ENCODE measurements around the gene IL36RN.
"Not testable (repeated sequence)": the region's sequence is repeated elsewhere in the genome, so short reads cannot be mapped to it uniquely, and the experiment has no call there.

The IL36RN gene

GRCh38 chr2:113072584-113072983 is 13.6 kb downstream of the IL36RN start:
- in situ Hi-C loops (cut with MboI; ENCODE audit: low sequenced_read_pairs), result no loop called here

DNA sequence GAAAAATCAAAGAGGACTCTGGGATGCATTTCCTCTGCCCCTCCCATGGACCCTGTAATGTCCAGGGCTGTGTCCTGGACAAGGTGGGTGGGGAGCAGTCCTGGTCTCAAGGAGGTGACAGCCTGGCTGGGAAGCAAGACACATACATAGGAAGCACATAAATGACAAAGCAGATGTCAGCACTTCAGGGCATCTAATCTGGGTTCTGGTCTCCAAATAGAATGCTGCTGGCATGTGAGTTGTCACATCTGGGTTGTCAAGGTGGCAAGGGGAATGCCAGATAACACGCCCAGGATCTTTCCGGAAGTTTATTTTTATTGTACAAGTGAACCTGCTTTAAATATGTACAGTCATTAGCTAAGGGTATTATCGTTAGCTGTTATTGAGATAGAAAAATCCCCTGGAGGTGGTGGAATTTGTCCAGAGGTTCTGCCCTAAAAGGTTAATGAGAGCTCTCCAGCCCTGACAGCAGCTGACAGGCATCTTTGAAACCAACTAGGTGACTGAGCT is 14.4 kb downstream of the IL36RN start:
- in situ Hi-C loops (cut with MboI; ENCODE audit: low sequenced_read_pairs), result no loop called here

DNA sequence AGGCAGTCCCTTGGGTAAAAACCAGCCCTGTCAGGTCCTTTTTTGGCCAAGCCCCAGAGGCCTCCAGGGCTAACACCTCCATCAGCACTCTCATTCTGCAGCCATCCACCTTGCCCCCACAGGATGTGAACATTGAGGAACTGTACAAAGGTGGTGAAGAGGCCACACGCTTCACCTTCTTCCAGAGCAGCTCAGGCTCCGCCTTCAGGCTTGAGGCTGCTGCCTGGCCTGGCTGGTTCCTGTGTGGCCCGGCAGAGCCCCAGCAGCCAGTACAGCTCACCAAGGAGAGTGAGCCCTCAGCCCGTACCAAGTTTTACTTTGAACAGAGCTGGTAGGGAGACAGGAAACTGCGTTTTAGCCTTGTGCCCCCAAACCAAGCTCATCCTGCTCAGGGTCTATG is 16.0 kb downstream of the IL36RN start:
- in situ Hi-C loops (cut with MboI; ENCODE audit: low sequenced_read_pairs), result no loop called here

GRCh38 chr2:113075600-113075999 is 16.6 kb downstream of the IL36RN start:
- in situ Hi-C loops (cut with MboI; ENCODE audit: low sequenced_read_pairs), result no loop called here

DNA sequence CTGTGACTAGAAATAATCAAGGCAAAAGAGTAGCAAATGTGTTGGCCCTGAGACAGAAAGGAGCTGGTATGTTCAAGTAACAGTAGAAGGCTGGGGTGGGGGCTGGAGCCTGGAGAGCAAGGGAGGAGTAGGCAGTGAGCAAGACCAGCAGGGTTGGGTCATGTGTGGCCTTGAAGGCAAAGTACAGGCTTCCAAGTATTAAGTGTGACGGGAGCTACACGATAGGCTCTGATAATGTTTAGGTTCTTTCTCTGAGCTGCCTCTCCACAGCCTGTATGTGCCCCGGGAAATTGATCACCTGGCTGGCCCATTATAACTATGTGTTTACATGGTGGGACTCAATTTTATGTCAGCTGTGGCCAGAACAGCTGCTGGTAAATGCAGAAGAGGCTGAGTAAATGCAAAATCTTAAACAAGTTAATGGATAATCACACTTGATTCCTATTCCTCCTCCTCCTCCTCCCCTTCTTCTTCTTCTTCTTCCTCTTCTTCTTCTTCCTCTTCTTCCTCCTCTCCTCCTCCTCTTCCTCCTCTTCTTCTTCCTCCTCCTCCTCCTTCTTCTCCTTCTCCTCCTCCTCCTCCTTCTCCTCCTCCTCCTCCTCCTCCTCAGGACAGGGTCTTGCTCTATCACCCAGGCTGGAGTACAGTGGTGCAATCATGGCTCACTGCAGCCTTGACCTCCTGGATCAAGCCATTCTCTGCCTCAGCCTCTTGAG is 18.1 kb downstream of the IL36RN start:
- in situ Hi-C loops (cut with MboI; ENCODE audit: low sequenced_read_pairs), result no loop called here

DNA sequence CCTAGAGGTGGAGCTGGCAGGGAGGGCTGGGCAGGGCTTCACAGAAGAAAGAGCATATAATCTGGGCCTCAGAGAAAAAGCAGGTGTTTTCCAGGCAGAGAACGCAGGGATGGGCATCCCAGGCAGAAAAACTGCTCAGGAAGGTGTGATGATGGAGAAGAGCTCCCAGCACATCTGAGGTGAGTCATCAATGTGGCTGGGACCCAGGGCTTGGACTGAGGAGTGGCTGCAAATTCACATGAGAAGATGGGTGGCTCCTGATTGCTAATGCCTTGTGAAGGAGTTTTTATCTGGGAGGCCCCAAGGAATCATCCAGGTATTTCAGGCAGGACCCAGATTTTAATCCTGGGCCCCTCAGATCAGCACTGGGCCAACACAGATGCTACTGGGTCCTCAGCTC is 18.9 kb downstream of the IL36RN start:
- in situ Hi-C loops (cut with MboI; ENCODE audit: low sequenced_read_pairs), result no loop called here

DNA sequence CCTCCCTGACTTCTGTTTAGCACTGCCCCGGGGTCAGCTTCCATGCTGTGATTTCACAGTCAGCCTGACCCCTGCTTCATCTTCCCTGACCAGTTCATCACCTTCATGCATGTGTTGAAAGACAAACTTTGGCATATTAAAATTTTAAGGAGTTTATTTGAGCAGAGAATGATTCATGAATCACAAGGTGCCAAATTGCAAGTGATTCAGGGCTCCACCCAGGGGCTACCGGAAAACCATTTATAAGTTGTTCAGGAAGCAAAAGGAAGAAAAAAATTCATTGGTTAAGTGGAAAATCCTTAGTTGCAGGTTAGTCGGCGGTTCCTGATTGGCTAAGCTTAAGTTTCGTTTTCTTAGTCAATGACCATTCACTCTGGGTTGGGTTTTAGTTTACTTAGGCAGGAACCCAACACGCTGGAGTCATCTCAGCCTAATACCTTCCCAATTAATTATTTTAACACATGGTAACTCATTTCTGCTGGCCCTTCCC is 19.4 kb downstream of the IL36RN start:
- in situ Hi-C loops (cut with MboI; ENCODE audit: low sequenced_read_pairs), result no loop called here

DNA sequence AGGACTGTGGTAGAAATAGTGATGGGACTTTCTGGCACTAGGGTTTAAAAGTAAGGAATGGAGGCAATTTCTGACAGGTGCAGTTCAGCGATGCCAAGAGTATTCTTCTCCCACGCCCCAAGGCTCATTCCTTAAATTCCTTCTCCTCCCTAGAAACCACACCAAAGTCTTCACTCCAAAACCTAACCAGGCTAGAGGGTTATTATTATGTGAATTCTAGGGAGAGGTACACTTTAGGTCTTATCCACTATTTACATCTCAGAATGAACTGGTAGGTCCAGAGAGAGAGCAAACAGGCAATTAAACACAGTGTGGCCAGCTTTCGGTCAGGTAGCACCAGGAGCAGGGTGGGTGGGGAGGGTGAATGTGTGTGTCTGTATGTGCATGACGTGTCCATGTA is 20.1 kb downstream of the IL36RN start:
- in situ Hi-C loops (cut with MboI; ENCODE audit: low sequenced_read_pairs), result no loop called here

DNA sequence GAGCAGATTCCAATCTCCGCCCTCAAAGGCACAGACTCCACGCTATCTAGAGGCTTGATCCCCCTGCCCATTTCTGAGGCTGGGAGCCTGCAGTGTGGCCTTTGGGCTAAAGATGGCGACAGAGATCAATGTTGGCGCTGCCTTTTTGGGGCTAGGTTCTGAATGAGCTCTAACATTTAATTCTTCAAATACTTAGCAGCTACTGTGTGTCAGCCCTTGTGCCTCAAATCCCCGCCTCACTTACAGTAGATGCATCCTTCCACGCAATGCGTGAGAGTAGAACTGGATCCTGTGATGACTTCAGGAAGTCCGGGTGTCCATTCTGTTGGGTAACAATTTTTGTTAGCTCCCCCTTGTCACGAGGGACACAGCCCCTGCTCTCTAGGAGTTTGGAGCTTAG is 21.1 kb downstream of the IL36RN start:
- in situ Hi-C loops (cut with MboI; ENCODE audit: low sequenced_read_pairs), result no loop called here

DNA sequence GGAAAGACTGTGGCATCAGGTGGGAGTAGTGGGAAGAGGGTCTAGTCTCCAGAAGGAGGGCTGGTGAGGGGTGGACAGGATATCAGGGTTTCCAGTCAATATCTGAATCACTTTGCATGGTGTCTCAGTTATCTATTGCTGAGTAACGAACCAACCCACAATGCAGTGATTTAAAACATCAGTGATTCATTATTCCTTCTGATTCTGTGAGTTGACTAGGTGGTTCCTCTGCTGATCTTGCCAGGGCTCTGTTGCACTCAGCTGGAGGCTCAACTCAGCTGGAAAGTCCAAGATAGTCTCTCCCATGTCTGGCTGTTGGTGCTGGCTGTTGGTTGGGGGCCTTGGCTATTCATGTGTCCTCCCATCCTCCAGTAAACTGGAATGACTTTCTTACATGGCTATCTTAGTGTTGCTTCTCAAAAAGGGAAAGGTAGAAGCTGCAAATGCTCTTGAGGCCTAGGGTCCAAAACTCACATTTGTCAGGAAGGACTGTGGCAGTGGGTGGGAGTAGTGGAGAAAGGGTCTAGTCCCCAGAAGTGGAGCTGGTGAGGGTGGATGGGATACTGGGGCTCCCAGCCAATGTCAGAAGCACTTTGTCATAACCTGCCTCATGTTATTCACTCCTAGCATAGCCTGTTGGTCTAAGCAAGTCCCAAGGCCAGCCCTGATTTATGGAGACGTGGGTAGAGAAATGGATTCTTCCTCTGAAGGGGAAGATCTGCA is 22.7 kb downstream of the IL36RN start:
- in situ Hi-C loops (cut with MboI; ENCODE audit: low sequenced_read_pairs), result no loop called here

DNA sequence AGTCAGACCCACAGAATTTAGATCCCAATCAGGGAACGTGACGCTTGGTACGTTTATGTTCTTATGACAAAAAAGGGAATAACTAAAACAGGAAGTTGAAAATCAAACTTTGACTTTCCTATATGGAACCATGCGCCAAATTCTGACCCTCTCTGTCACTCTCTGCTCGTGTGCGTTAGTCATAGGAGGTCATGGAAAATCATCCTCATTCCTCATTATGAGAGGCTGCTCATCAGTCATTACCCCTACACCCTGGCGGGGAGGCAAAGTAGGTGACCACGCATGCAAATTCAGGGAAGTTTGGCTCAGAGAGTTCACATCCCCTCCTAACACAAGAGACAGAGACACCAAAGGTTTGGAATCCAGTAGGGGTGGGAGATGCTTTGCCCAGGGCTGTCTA is 24.3 kb downstream of the IL36RN start:
- in situ Hi-C loops (cut with MboI; ENCODE audit: low sequenced_read_pairs), result no loop called here

DNA sequence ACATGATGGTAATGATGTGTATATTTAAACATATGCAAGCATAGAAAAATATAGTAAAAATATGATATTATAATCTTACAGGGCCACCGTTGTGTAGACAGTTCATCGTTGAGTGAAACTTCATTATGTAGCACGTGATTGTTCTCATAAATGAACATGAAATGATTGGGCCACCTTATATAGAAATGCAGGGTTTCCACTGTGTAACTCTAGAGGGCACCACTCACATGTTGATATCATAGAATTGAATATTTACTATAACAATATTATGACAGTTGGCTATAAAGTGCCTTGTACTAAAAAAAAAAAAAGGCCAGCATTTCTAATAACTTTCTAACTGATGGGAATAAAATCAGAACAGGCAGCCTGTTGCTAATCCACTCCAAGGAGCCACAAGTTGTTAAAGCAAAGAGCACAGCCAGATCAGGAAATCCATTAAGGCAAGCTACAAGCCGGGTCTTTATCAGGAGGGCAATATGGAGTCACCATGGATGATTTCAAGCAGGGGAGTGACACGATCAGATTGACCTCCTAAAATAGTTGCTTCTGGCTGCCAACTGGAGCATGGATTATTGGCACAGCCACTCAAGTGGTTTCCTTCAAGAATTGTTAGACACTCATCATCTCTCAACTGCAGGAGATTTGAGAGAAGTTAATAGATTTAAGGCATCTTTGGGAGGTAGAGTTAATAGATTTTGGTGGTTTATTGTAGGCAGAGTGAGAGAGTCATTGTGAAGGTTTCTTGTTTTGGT is 25.4 kb downstream of the IL36RN start:
- in situ Hi-C loops (cut with MboI; ENCODE audit: low sequenced_read_pairs), result no loop called here

GRCh38 chr2:113085542-113085941 is 26.5 kb downstream of the IL36RN start:
- in situ Hi-C loops (cut with MboI; ENCODE audit: low sequenced_read_pairs), result no loop called here

DNA sequence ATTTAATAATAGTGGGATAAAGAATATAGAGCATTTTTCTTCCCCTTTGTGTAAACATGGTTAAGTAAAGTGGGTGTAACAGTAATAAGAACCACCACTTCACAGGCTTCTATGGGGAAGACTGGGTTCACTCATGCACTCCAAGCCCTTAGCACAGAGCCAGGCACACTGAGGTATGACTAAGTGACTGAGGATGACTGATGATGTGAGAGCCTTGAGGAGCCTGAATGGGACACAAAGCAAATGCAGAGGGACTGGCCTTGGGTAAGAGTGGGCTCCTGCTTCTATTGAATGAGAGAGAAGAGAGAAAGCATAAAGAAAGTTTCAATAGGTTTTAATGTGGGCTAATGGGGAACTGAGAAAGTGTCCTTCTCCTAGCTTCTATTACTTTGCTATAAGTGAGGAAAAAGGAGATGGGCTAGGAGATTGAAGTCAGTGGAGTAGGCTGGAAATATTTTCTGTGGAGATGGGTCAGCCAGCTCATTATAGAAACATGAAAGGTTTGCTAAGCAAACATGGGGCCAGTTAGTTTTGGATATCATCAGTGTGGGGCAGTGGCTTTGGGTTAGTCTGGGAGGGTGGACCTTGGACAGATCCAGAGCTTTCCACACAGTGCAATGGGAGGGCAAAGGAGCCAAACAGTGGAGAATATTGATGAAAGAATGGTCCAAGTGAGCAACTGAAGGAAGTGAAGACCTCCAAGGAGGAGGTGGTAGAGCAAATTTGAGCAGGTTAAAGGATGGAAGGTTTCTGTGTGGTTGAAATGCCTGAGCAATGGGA is 29.4 kb downstream of the IL36RN start:
- in situ Hi-C loops (cut with MboI; ENCODE audit: low sequenced_read_pairs), result no loop called here

DNA sequence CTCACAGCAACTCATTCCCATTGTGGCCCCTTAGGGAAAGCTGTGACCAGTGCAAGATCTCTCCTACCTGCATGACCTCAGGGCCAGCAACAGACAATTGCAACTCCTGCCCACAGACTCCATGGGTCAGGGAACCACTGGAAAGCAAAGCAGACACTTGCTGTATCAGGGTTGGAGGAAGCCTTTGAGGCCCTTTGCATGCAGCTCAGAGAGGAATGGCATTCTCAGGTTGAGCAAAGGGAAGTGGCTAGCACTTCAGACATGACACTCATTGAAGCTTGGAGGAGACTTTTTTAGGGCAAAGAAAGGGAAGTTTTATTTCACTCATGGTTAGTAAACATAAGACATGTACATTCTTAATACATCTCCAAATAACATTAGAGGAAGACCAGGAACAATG is 30.9 kb downstream of the IL36RN start:
- in situ Hi-C loops (cut with MboI; ENCODE audit: low sequenced_read_pairs), result no loop called here

DNA sequence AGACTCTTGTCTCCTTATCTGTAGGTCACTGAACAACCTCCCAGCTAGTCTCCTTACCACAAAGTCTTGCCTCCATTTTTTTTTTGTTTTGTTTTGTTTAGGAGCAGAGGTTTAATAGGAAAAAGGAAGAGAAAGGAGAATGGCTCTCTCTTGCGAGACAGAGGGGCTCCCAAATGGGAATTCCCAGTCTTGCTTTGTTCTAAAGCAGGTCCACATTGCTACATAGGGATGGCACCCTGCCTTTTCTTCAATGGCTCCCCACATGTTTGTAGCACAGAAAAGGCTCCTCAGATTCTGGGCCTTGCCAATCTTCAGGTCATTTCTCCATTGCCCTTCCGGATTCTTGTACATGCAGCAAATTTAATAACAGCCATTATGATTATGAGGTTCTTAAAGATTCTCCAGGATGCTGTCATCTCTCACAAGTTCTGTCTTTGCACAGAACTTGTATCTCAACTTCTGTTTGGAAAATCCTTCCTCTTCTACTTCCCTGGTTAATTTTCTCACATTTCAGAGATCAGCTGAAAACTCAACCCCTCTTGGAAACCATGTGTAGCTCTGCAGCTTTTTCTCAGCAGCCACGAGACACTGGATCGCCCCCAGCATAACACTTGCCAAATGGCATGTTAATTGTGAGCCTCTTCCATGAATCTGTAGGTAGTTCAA is 32.4 kb downstream of the IL36RN start:
- in situ Hi-C loops (cut with MboI; ENCODE audit: low sequenced_read_pairs), result no loop called here

DNA sequence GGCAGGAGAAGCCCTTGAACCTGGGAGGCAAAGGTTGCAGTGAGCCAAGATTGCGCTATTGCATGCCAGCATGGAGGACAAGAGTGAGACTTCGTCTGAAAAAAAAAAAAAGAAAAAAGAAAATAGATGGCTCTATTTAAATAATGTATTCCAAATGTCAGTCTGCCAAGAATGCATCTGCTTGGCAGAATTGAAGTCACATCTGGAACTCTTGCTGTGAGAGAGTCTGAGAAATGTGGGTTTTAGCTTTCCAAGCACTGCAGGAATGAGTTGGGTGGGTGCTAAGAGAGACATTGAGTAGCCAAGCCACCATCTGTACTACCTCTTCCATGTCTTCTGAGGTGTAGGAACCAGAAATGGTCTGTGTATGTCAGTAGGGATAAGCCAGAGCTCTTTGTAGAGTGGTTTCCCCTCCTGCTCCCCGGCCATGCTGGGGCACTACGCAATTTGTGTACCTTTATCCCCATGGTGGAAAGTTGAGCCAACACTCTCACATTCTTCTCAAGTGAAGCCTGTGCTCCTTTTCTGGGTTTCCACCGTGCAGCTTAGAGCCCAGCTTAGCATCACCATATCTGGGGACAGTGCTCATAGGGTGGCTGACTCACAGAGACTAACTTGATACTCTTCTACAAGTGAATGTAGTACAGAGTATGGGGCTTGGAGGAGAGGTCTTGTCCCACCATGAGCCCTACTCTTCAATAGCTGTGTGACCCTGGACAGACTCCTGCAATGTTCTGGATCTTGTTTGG is 34.0 kb downstream of the IL36RN start:
- in situ Hi-C loops (cut with MboI; ENCODE audit: low sequenced_read_pairs), result no loop called here

GRCh38 chr2:113093613-113093977 is 34.6 kb downstream of the IL36RN start:
- in situ Hi-C loops (cut with MboI; ENCODE audit: low sequenced_read_pairs), result no loop called here

DNA sequence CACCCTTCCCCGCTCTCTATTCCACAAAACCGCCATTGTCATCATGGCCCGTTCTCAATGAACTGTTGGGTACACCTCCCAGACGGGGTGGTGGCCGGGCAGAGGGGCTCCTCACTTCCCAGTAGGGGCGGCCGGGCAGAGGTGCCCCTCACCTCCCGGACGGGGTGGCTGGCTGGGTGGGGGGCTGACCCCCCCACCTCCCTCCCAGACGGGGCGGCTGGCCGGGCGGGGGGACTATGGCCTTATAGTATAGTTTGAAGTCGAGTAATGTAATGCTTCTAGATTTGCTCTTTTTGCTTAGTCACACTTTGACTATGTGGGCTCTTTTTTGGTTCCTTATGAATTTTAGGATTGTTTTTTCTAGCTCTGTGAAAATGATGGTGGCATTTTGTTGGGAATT is 37.3 kb downstream of the IL36RN start:
- in situ Hi-C loops (cut with MboI; ENCODE audit: low sequenced_read_pairs), result not testable (repeated sequence)

Data from hTERT RPE-1 (cell line).